Effector memory CD4-positive, alpha-beta T cell (primary cell): ENCODE data around the gene ASB1.

Experiments used
- DNase-seq, 3 donors: peaks; one replicate each; pipeline ENCODE4 v3.0.0-alpha.2; 2020
- H3K27ac ChIP-seq: 2 replicates; pipeline ENCODE4 v1.7.0; 2013; ENCODE audit warnings: mild to moderate bottlenecking, low read length, moderate library complexity; ENCODE audit not compliant: insufficient read depth, poor library complexity, severe bottlenecking
- H3K27me3 ChIP-seq: replicated peaks from 2 replicates; pipeline ENCODE4 v1.7.0; 2013; ENCODE audit warnings: mild to moderate bottlenecking, low read length; ENCODE audit not compliant: insufficient read depth, control insufficient read depth, poor library complexity, severe bottlenecking
- H3K36me3 ChIP-seq: 2 replicates; pipeline ENCODE4 v1.7.0; 2013; ENCODE audit warnings: mild to moderate bottlenecking, low read length, moderate library complexity; ENCODE audit not compliant: control insufficient read depth, insufficient read depth
- H3K4me1 ChIP-seq: 2 replicates; pipeline ENCODE4 v1.7.0; 2013; ENCODE audit warnings: low read length, mild to moderate bottlenecking; ENCODE audit not compliant: control insufficient read depth, insufficient read depth, poor library complexity, severe bottlenecking
- H3K4me3 ChIP-seq: 2 replicates; pipeline ENCODE4 v1.7.0; 2013; ENCODE audit warnings: low read length, low read depth, mild to moderate bottlenecking; ENCODE audit not compliant: insufficient read depth, poor library complexity, severe bottlenecking
- H3K9me3 ChIP-seq: 2 replicates; pipeline ENCODE4 v1.7.0; 2013; ENCODE audit warnings: mild to moderate bottlenecking, low read length, moderate library complexity; ENCODE audit not compliant: control insufficient read depth

Gene ASB1

DNA sequence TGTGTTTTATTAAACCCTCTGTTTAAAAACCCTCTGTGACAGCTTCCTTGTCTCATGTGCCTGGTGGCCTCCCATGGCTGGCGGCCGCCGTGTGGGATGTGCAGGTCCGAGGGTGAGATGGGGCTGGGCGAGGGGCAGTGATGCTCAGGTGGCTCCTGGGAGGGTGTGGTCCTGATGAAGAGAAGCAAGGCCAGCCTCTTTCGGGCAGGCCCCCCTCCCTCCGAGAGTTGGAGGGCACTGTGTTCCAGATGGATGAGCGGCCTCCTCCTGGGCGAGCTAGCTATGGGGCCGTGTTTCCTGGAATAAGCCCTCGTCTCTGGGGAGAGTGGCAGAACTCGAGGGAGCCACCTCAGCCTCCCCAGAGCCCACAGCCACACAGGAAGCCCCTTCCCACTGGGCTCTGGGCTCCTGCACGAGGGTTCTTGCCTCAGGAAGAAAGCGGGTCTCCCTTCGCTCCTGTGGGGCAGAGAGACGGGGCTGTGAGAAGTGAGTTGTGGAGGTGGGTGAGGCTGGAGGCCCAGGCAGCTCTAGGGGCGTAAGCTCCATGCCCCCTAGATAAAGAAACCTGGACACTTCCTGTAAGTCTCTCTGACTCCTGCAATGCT is 72.1 kb downstream of the ASB1 start:
- Histone ChIP-seq H3K4me3 (no peak overlapping the region), H3K27me3 (no peaks in the 10 kb centered on the region), H3K36me3 (no peaks in the 10 kb centered on the region), H3K27ac (no peak overlapping the region), H3K9me3 (no peaks in the 10 kb centered on the region), H3K4me1 (peaks cover 9% of the 10 kb centered on the region)
- no peak for DNase-seq

DNA sequence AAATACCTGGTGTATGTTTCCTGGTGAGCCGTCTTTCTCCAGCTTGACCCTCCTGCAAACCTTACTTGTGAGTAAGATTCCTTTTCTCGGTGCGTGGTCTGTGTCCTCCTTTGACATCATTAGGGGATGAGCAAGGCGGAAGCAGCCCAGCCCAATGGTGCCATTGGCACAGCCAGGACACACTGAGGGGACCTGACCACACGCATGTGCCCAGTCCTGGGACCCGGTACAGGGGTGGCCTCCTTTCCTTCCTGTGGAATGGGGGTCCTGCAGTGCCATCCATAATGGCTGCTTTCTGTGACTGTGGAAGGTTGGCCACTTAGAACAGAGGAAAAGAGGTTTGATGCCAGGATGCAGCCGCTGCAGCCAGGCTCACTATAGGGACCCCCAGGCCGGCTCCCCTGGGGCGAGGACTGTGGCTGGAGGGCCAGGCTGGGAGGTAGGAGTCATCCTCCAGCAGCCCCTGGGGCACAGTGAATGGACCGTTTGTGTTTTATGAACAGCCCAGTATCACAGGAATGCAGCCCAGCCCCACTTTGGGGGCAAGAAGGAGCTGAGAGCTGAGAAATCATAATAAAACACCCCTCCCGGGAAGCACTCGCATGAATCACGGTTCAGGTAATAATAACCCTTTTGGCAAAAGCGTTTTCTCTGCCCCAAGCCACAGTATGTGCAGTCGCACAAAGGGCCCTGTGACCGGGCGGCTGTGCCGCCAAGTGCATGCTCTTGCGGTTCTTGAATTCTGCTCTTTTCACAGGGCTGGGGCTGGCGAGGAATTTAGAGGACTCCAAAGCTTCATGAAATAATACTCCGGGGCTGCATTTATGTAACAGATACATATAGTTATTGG is 73.2 kb downstream of the ASB1 start:
- Histone ChIP-seq H3K4me1 (no peaks in the 10 kb centered on the region), H3K27ac (no peak overlapping the region), H3K9me3 (no peaks in the 10 kb centered on the region), H3K27me3 (no peaks in the 10 kb centered on the region), H3K4me3 (no peak overlapping the region), H3K36me3 (no peaks in the 10 kb centered on the region)
- DNase-seq = no peak

DNA sequence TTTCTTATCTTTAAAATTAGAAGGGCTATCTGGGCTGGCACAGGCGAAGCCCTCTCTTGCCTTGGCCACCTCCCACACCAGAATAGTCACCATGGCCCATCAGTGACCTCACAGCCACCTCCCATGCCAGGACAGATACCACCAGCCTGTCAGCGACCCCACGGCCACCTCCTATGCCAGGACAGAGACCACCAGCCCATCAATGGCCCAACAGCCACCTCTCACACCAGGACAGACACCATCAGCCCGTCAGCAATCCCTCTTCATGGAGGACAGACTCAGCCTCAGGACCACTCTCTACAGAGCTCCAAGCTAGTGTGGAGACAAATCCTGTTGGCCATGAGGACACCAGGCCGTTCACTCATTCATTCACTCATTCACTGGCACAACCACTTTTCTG is 74.6 kb downstream of the ASB1 start:
- Histone ChIP-seq H3K27me3 (no peaks in the 10 kb centered on the region), H3K36me3 (no peaks in the 10 kb centered on the region), H3K4me3 (no peak overlapping the region), H3K27ac (no peak overlapping the region), H3K4me1 (no peaks in the 10 kb centered on the region), H3K9me3 (no peaks in the 10 kb centered on the region)
- no peak for DNase-seq
